SK-N-MC (cell line): Measurements from ENCODE around the gene MFAP2.

Experiments used
- DNase-seq: peaks from one replicate; pipeline ENCODE4 v3.0.0-alpha.2; 2011; ENCODE audit warnings: low read depth, low spot score
- H3K27ac ChIP-seq: fragments of 200-600 bp; sonication (generic); 2 replicates; pipeline ENCODE4 v1.5.1; 2016; ENCODE audit warnings: mixed run types
- H3K36me3 ChIP-seq: fragments of 200-600 bp; sonication (generic); 2 replicates; pipeline ENCODE4 v1.6.1; 2017; ENCODE audit warnings: antibody characterized with exemption, low read length, mixed read lengths; ENCODE audit not compliant: insufficient read depth
- H3K4me3 ChIP-seq: fragments of 200-600 bp; sonication (generic); 2 replicates; pipeline ENCODE4 v1.5.1; 2016
- H3K9ac ChIP-seq: fragments of 200-600 bp; sonication (generic); 2 replicates; pipeline ENCODE4 v1.8.0; 2017; ENCODE audit warnings: mixed run types, mixed read lengths; ENCODE audit not compliant: insufficient read length
- H3K9me3 ChIP-seq: fragments of 200-600 bp; sonication (generic); 2 replicates; pipeline ENCODE4 v1.6.1; 2017; ENCODE audit warnings: low read depth, mild to moderate bottlenecking, antibody characterized with exemption, low read length, moderate library complexity, mixed read lengths
- EZH2 ChIP-seq: fragments of 200-600 bp; sonication (generic); IDR thresholded peaks from one replicate; pipeline ENCODE4 v1.6.1; 2017; ENCODE audit warnings: antibody characterized with exemption
- FOXP2 ChIP-seq: optimal IDR thresholded peaks from 2 replicates; pipeline ENCODE3; 2011; ENCODE audit warnings: mild to moderate bottlenecking, moderate library complexity; ENCODE audit not compliant: insufficient read depth; ENCODE audit errors: extremely low read length, control extremely low read depth
- POLR2AphosphoS5 ChIP-seq: IDR thresholded peaks from 2 replicates; pipeline ENCODE4 v1.6.1; 2012; ENCODE audit warnings: mild to moderate bottlenecking, low read depth, low read length, borderline replicate concordance

Gene MFAP2

GRCh38 chr1:16980473-16981268, at the start of gene MFAP2:
Gene MFAP2 (minus strand): TSS chr1:16980620. CDS start chr1:16978273, 2,347 bp downstream.
- H3K4me3 ChIP-seq = peak within 1 kb of the TSS; percentile 84
- H3K9ac ChIP-seq = peak within 1 kb of the TSS; percentile 86
- no peaks in the 10 kb centered on the region for H3K9me3 ChIP-seq
- peak within 1 kb of the TSS; percentile 74; the same call in 1 of the 2 replicates for H3K27ac ChIP-seq
- H3K36me3 ChIP-seq = no peaks in the 10 kb centered on the region
- DNase-seq = no peak
- no peak for TF ChIP-seq FOXP2
- no peak for TF ChIP-seq EZH2
- TF ChIP-seq POLR2AphosphoS5 = no peak

- Histone ChIP-seq H3K4me3 (peak overlapping the region; percentile 29; the same call in 1 of the 2 replicates), H3K36me3 (peaks cover 57% of the 10 kb centered on the region), H3K27ac (peak overlapping the region; percentile 84), H3K9me3 (no peaks in the 10 kb centered on the region), H3K9ac (no peak overlapping the region)
- DNase-seq = peak; percentile 70
- TF ChIP-seq FOXP2 = no peak
Measured at GRCh38 chr1:17030206-17030605, 49.8 kb upstream of the MFAP2 start.

- no peaks in the 10 kb centered on the region for H3K9me3 ChIP-seq
- no peak overlapping the region for H3K4me3 ChIP-seq
- H3K27ac ChIP-seq = peak overlapping the region; percentile 51
- peaks cover 71% of the 10 kb centered on the region for H3K36me3 ChIP-seq
- TF ChIP-seq POLR2AphosphoS5 (no peak), FOXP2 (no peak), EZH2 (no peak)
- no peak overlapping the region for H3K9ac ChIP-seq
- DNase-seq = no peak
Measured at GRCh38 chr1:17028662-17029188, 48.3 kb upstream of the MFAP2 start.

GRCh38 chr1:17027900-17028299, 47.5 kb upstream of the MFAP2 start:
- Histone ChIP-seq H3K36me3 (peaks cover 77% of the 10 kb centered on the region), H3K4me3 (no peak overlapping the region), H3K9ac (no peak overlapping the region), H3K9me3 (no peaks in the 10 kb centered on the region), H3K27ac (peak overlapping the region; percentile 51; the same call in 1 of the 2 replicates)
- TF ChIP-seq EZH2 (no peak), FOXP2 (no peak), POLR2AphosphoS5 (no peak)
- DNase-seq = no peak

GRCh38 chr1:17027403-17027802, 47.0 kb upstream of the MFAP2 start:
- TF ChIP-seq POLR2AphosphoS5 (no peak), FOXP2 (no peak), EZH2 (no peak)
- Histone ChIP-seq H3K9ac (no peak overlapping the region), H3K9me3 (no peaks in the 10 kb centered on the region), H3K36me3 (peaks cover 77% of the 10 kb centered on the region), H3K27ac (no peak overlapping the region), H3K4me3 (no peak overlapping the region)
- DNase-seq = no peak

- no peak for DNase-seq
- Histone ChIP-seq H3K9me3 (no peaks in the 10 kb centered on the region), H3K27ac (no peak overlapping the region), H3K4me3 (no peak overlapping the region), H3K9ac (no peak overlapping the region), H3K36me3 (peaks cover 94% of the 10 kb centered on the region)
- TF ChIP-seq EZH2 = no peak
- TF ChIP-seq POLR2AphosphoS5 = no peak
- no peak for TF ChIP-seq FOXP2
Measured at GRCh38 chr1:17024721-17025120, 44.3 kb upstream of the MFAP2 start.

- Histone ChIP-seq H3K9ac (no peak overlapping the region), H3K27ac (no peak overlapping the region), H3K9me3 (no peaks in the 10 kb centered on the region), H3K36me3 (peaks cover 95% of the 10 kb centered on the region), H3K4me3 (no peak overlapping the region)
- TF ChIP-seq EZH2 (no peak), POLR2AphosphoS5 (no peak), FOXP2 (no peak)
- DNase-seq = no peak
Measured at GRCh38 chr1:17023573-17023972, 43.2 kb upstream of the MFAP2 start.

- Histone ChIP-seq H3K27ac (no peak overlapping the region), H3K9ac (no peak overlapping the region), H3K36me3 (peaks cover 94% of the 10 kb centered on the region), H3K9me3 (no peaks in the 10 kb centered on the region), H3K4me3 (no peak overlapping the region)
- TF ChIP-seq POLR2AphosphoS5 (no peak), EZH2 (no peak), FOXP2 (no peak)
- no peak for DNase-seq
Measured at GRCh38 chr1:17023102-17023501, 42.7 kb upstream of the MFAP2 start.
